Esophagus squamous epithelium (tissue), 4 donors: ENCODE data around the gene SEC24D.

Source experiments
- POLR2A ChIP-seq, 4 donors: fragments of 450-650 bp; IDR thresholded peaks; one replicate each; pipeline ENCODE4 v1.6.1; 2017; ENCODE audit warnings: antibody characterized with exemption in 4 of 4, mild to moderate bottlenecking in 4 of 4, moderate library complexity in 3 of 4
- TF ChIP-seq, protein P1 (sequence below), 6 experiments: fragments of 450-650 bp in 4 of 6; fragments of 200-600 bp in 2 of 6; sonication (generic) in 2 of 6; IDR thresholded peaks; one replicate each; pipeline ENCODE4 v1.5.1; 2016 to 2019; ENCODE audit warnings: antibody characterized with exemption in 6 of 6, mild to moderate bottlenecking in 4 of 6, moderate library complexity in 4 of 6

DNA sequence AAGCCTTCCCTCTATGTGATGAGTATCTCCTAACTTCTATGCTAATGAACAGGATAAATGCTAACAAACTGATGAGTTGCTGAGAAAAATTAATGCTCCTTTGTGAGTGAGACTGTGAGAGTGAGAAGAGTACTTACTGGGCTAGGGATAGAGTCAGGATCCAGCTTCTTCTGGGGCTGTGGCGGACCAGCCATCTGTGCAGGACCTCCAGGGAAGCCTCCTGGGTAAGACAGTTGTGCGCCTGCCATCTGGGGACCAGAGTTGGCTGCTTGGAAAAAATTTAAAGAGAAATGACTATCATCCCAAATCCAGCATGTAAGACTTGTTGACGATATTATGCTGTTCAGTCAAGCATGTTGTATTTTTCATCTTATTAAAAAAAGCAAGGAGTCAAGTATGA, 21.0 kb downstream of the SEC24D start:
- TF ChIP-seq POLR2A (IDR thresholded peaks at IDR 0.05): no peak
- TF ChIP-seq, protein P1, sequence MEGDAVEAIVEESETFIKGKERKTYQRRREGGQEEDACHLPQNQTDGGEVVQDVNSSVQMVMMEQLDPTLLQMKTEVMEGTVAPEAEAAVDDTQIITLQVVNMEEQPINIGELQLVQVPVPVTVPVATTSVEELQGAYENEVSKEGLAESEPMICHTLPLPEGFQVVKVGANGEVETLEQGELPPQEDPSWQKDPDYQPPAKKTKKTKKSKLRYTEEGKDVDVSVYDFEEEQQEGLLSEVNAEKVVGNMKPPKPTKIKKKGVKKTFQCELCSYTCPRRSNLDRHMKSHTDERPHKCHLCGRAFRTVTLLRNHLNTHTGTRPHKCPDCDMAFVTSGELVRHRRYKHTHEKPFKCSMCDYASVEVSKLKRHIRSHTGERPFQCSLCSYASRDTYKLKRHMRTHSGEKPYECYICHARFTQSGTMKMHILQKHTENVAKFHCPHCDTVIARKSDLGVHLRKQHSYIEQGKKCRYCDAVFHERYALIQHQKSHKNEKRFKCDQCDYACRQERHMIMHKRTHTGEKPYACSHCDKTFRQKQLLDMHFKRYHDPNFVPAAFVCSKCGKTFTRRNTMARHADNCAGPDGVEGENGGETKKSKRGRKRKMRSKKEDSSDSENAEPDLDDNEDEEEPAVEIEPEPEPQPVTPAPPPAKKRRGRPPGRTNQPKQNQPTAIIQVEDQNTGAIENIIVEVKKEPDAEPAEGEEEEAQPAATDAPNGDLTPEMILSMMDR (IDR thresholded peaks at IDR 0.05): no peak
